ENCODE data around the gene CERT1. TPM values are rescaled to one million over a fixed set of nuclear protein-coding genes. Genes with fewer than 3 reads are reported as not detected.

Gene CERT1
- total RNA-seq, 1 experiment from 2014 or later, result 30.0 TPM

DNA sequence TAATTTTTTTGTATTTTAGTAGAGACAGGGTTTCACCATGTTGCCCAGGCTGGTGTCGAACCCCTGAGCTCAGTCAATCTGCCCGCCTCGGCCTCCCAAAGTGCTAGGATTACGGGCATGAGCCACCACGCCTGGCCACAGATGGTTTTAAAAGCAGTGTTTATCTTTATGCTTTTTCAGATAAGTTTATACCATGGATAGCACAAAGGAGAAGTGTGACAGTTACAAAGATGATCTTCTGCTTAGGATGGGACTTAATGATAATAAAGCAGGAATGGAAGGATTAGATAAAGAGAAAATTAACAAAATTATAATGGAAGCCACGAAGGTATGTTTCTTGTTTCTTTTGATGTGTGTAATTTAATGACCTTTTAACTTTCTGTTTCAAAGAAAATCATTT lies 35.4 kb upstream of the CERT1 start:
- POLR2A ChIA-PET (ENCODE audit: low non-redundant PET), result no interaction called here
- no TSS peak for BruUV-seq (replicated peaks)
- no peak for TF ChIP-seq EZH2 (IDR thresholded peaks at IDR 0.05; ENCODE audit: borderline replicate concordance, low read depth, low read length, poor library complexity, severe bottlenecking)
- TF ChIP-seq, protein P1, sequence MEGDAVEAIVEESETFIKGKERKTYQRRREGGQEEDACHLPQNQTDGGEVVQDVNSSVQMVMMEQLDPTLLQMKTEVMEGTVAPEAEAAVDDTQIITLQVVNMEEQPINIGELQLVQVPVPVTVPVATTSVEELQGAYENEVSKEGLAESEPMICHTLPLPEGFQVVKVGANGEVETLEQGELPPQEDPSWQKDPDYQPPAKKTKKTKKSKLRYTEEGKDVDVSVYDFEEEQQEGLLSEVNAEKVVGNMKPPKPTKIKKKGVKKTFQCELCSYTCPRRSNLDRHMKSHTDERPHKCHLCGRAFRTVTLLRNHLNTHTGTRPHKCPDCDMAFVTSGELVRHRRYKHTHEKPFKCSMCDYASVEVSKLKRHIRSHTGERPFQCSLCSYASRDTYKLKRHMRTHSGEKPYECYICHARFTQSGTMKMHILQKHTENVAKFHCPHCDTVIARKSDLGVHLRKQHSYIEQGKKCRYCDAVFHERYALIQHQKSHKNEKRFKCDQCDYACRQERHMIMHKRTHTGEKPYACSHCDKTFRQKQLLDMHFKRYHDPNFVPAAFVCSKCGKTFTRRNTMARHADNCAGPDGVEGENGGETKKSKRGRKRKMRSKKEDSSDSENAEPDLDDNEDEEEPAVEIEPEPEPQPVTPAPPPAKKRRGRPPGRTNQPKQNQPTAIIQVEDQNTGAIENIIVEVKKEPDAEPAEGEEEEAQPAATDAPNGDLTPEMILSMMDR (conservative IDR thresholded peaks at IDR 0.05; ENCODE audit: low read depth, low read length), result no peak

DNA sequence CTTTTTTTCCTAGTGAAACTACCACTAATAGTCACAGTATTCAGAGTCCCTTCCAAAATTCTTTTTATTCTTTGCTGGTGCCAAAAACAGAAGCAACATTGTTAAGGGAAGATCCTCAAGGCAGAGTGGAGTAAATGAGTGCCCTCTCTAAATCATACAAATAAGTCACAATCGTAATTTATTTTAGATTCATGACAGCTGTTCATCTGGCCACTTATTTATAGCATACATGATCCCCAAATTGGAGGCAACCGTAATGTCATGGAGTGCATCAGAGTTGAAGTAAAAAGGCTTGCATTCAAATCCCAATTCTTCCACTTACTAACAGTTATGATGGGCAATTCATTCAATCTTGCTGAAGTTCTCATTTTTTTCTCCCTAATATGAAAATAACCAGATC lies 33.7 kb upstream of the CERT1 start:
- H3K27ac ChIP-seq (ENCODE audit: low read depth, low read length, poor library complexity, severe bottlenecking), result no peak overlapping the region
- BruUV-seq (replicated peaks), result no TSS peak
- H3K4me1 ChIP-seq (ENCODE audit: insufficient read depth, low read length, poor library complexity, severe bottlenecking), result no peaks in the 10 kb centered on the region
- no peaks in the 10 kb centered on the region for H3K9me3 ChIP-seq (ENCODE audit: low read depth, low read length, poor library complexity, severe bottlenecking)
- POLR2A ChIA-PET (ENCODE audit: low non-redundant PET), result interaction anchor here (0.7 kb wide), 1 partner anchor 208 kb away, joined by 3 read pairs; the partner anchor contains the start of gene HMGCR
- no peak for TF ChIP-seq EZH2 (IDR thresholded peaks at IDR 0.05; ENCODE audit: borderline replicate concordance, low read depth, low read length, poor library complexity, severe bottlenecking)
- TF ChIP-seq, protein P1 (conservative IDR thresholded peaks at IDR 0.05; ENCODE audit: low read depth, low read length), result no peak
- no peak for DNase-seq (ENCODE audit: low spot score)
- no peaks in the 10 kb centered on the region for H3K27me3 ChIP-seq (replicated peaks; ENCODE audit: insufficient read depth, low read depth, low read length, poor library complexity)
- no peak overlapping the region for H3K4me3 ChIP-seq (ENCODE audit: low read depth, low read length, poor library complexity, severe bottlenecking)
- H3K36me3 ChIP-seq (ENCODE audit: insufficient read depth, low read length, poor library complexity, severe bottlenecking), result peaks cover 4% of the 10 kb centered on the region
- CTCF ChIA-PET, result no interaction called here
- intact Hi-C loops (cut with micrococcal nuclease; ENCODE audit: unreplicated experiment), result no loop called here

More for the DNA sequence above, 35.4 kb upstream of the CERT1 start:
- H3K4me1 ChIP-seq (ENCODE audit: insufficient read depth, low read length, poor library complexity, severe bottlenecking), result no peaks in the 10 kb centered on the region
- CTCF ChIA-PET, result no interaction called here
- H3K36me3 ChIP-seq (ENCODE audit: insufficient read depth, low read length, poor library complexity, severe bottlenecking), result peaks cover 4% of the 10 kb centered on the region
- no peak for DNase-seq (ENCODE audit: low spot score)
- intact Hi-C loops (cut with micrococcal nuclease; ENCODE audit: unreplicated experiment), result no loop called here
- no peaks in the 10 kb centered on the region for H3K27me3 ChIP-seq (replicated peaks; ENCODE audit: insufficient read depth, low read depth, low read length, poor library complexity)
- no peak overlapping the region for H3K27ac ChIP-seq (ENCODE audit: low read depth, low read length, poor library complexity, severe bottlenecking)
- no peaks in the 10 kb centered on the region for H3K9me3 ChIP-seq (ENCODE audit: low read depth, low read length, poor library complexity, severe bottlenecking)
- no peak overlapping the region for H3K4me3 ChIP-seq (ENCODE audit: low read depth, low read length, poor library complexity, severe bottlenecking)

DNA sequence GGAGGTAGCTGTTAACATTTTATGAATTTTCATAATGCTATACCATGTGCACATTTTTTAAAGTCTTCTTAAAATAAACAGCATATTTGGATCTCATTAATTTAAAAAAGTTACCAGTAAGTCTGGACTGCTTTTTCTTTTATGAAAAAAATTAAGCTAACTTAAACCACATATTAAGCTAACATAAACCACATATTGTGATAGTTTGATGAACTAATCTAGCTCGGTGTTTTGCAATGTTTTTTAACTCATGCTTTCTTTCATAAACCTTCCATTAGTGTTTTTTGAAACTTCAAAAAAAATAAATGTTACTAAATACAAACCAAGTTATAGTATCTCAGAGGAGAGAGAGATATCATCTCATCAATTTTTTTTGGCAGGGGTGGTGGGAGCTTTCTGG lies 26.8 kb upstream of the CERT1 start:
- ChIA-PET POLR2A (ENCODE audit: low non-redundant PET) (interaction anchor here (0.6 kb wide), 1 partner anchor 137 kb away, joined by 3 read pairs; no protein-coding TSS in a partner anchor), CTCF (no interaction called here)
- no TSS peak for BruUV-seq (replicated peaks)
- TF ChIP-seq EZH2 (IDR thresholded peaks at IDR 0.05; ENCODE audit: borderline replicate concordance, low read depth, low read length, poor library complexity, severe bottlenecking), result no peak
- TF ChIP-seq, protein P1 (conservative IDR thresholded peaks at IDR 0.05; ENCODE audit: low read depth, low read length), result no peak
- H3K27me3 ChIP-seq (replicated peaks; ENCODE audit: insufficient read depth, low read depth, low read length, poor library complexity), result no peaks in the 10 kb centered on the region
- H3K36me3 ChIP-seq (ENCODE audit: insufficient read depth, low read length, poor library complexity, severe bottlenecking), result no peaks in the 10 kb centered on the region
- no peak overlapping the region for H3K4me3 ChIP-seq (ENCODE audit: low read depth, low read length, poor library complexity, severe bottlenecking)
- peaks cover 14% of the 10 kb centered on the region for H3K9me3 ChIP-seq (ENCODE audit: low read depth, low read length, poor library complexity, severe bottlenecking)
- H3K4me1 ChIP-seq (ENCODE audit: insufficient read depth, low read length, poor library complexity, severe bottlenecking), result no peaks in the 10 kb centered on the region
- intact Hi-C loops (cut with micrococcal nuclease; ENCODE audit: unreplicated experiment), result no loop called here
- no peak overlapping the region for H3K27ac ChIP-seq (ENCODE audit: low read depth, low read length, poor library complexity, severe bottlenecking)
- no peak for DNase-seq (ENCODE audit: low spot score)
